Caco-2 (cell line): ENCODE measurements around the gene PDCD4. TPM values are rescaled to one million over a fixed set of nuclear protein-coding genes. Genes with fewer than 3 reads are reported as not detected.

Experiments used
- BruUV-seq: library from RNA; stranded (reverse); fragments of 400-500 nt; replicated peaks from 2 replicates; lab custom pipeline; 2021; lab: Mats Ljungman, UMichigan
- CTCF ChIA-PET: fragments of 300-600 bp; sonication (Branson Sonifier 250); formaldehyde crosslinking; loops from one replicate; lab custom pipeline; 2022; ENCODE audit warnings: antibody characterized with exemption; lab: Charles Lee
- POLR2A ChIA-PET: fragments of 300-600 bp; sonication (Branson Sonifier 250); formaldehyde crosslinking; loops from one replicate; lab custom pipeline; 2022; ENCODE audit warnings: antibody characterized with exemption; lab: Charles Lee
- DNase-seq, 2 experiments: peaks; one replicate each; pipeline versions ENCODE4 v3.0.0 to v3.0.0-alpha.2; 2020 to 2022
- H3K27me3 ChIP-seq: replicated peaks from 2 replicates; pipeline ENCODE4 v1.6.0; 2011; ENCODE audit warnings: low read length; ENCODE audit not compliant: control insufficient read depth, insufficient read depth
- H3K36me3 ChIP-seq: 2 replicates; pipeline ENCODE4 v1.5.1; 2011; ENCODE audit warnings: low read length; ENCODE audit not compliant: control insufficient read depth, insufficient read depth
- H3K4me1 ChIP-seq: fragments of 250-450 bp; sonication (Bioruptor Pico); 2 replicates; pipeline ENCODE4 v1.5.1; 2020; ENCODE audit warnings: mild to moderate bottlenecking
- H3K4me3 ChIP-seq: 2 replicates; pipeline ENCODE4 v1.5.1; 2011; ENCODE audit warnings: low read depth, mild to moderate bottlenecking, control low read depth, low read length
- H3K9me3 ChIP-seq: fragments of 250-450 bp; sonication (Bioruptor Pico); 2 replicates; pipeline ENCODE4 v1.5.1; 2020; ENCODE audit warnings: mild to moderate bottlenecking, moderate library complexity
- H3K27ac Mint-ChIP-seq: one replicate; pipeline ENCODE4 v1.8.0; 2022; ENCODE audit warnings: mixed read lengths; ENCODE audit not compliant: unreplicated experiment
- H3K27me3 Mint-ChIP-seq: one replicate; pipeline ENCODE4 v1.8.0; 2022; ENCODE audit warnings: mixed read lengths; ENCODE audit not compliant: insufficient read depth, unreplicated experiment
- H3K36me3 Mint-ChIP-seq: one replicate; pipeline ENCODE4 v1.8.0; 2022; ENCODE audit warnings: mild to moderate bottlenecking, mixed read lengths; ENCODE audit not compliant: insufficient read depth, unreplicated experiment
- H3K4me1 Mint-ChIP-seq: one replicate; pipeline ENCODE4 v1.8.0; 2022; ENCODE audit warnings: low read depth, mixed read lengths; ENCODE audit not compliant: unreplicated experiment
- H3K4me3 Mint-ChIP-seq: one replicate; pipeline ENCODE4 v1.8.0; 2022; ENCODE audit warnings: mild to moderate bottlenecking, moderate library complexity, mixed read lengths; ENCODE audit not compliant: unreplicated experiment
- H3K9me3 Mint-ChIP-seq: one replicate; pipeline ENCODE4 v1.8.0; 2022; ENCODE audit warnings: mixed read lengths; ENCODE audit not compliant: unreplicated experiment
- intact Hi-C: fragments of 100-400 bp; cut with micrococcal nuclease; formaldehyde crosslinking; loops from one replicate; pipeline ENCODE4 v1.10.0; 2022; ENCODE audit not compliant: unreplicated experiment
- total RNA-seq: library from RNA; stranded (reverse); gene quantifications from 2 replicates; pipeline ENCODE4 v1.2.3, GENCODE V29; 2022
- TF ChIP-seq, protein P1 (sequence below), 2 experiments: fragments of 200-600 bp in 1 of 2; IDR thresholded peaks; 1 replicate in 1 of 2; 2 replicates in 1 of 2; pipeline versions ENCODE4 v1.5.1 to v1.8.0; 2011 to 2022; ENCODE audit warnings: antibody characterized with exemption in 1 of 2, control low read depth in 1 of 2, inconsistent platforms in 1 of 2, low read depth in 1 of 2, low read length in 1 of 2, mild to moderate bottlenecking in 1 of 2, moderate library complexity in 1 of 2; ENCODE audit not compliant: insufficient read depth in 1 of 2, severe bottlenecking in 1 of 2, unreplicated experiment in 1 of 2

PDCD4 gene
- total RNA-seq, 1 experiment from 2014 or later: 66.1 TPM

DNA sequence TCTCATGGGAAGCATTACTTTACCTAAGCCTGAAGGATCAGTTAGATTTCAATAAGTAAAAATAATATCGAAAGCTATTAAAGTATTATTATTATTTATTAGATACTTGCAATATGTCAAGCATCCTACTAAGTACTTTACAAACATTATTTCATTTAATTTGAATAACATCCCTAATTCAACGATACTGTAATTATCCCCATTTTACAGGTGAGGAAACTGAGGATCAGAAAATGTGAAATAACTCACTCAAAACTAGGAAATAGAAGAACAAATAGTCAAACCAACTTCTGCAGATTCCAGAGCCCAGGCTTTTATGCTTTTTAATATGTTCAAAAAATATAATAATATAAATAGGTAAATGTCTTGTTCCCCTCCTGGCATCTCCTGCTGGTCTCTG, 10.3 kb upstream of the PDCD4 start:
- Histone ChIP-seq H3K4me1 (peaks cover 39% of the 10 kb centered on the region), H3K9me3 (no peaks in the 10 kb centered on the region), H3K27me3 (no peaks in the 10 kb centered on the region), H3K4me3 (no peak overlapping the region), H3K36me3 (no peaks in the 10 kb centered on the region)
- no peaks in the 10 kb centered on the region for H3K9me3 Mint-ChIP-seq
- POLR2A ChIA-PET: interaction anchor here (1.7 kb wide), 1 partner anchor 10 kb away, joined by 10 read pairs; the partner anchor contains the start of gene PDCD4
- no TSS peak for BruUV-seq
- peaks cover 11% of the 10 kb centered on the region for H3K36me3 Mint-ChIP-seq
- no peaks in the 10 kb centered on the region for H3K27me3 Mint-ChIP-seq
- no peak overlapping the region for H3K27ac Mint-ChIP-seq
- no peak overlapping the region for H3K4me3 Mint-ChIP-seq
- CTCF ChIA-PET: no interaction called here
- intact Hi-C loops: no loop called here
- H3K4me1 Mint-ChIP-seq: peaks cover 33% of the 10 kb centered on the region
- DNase-seq: no peak
- TF ChIP-seq, protein P1, sequence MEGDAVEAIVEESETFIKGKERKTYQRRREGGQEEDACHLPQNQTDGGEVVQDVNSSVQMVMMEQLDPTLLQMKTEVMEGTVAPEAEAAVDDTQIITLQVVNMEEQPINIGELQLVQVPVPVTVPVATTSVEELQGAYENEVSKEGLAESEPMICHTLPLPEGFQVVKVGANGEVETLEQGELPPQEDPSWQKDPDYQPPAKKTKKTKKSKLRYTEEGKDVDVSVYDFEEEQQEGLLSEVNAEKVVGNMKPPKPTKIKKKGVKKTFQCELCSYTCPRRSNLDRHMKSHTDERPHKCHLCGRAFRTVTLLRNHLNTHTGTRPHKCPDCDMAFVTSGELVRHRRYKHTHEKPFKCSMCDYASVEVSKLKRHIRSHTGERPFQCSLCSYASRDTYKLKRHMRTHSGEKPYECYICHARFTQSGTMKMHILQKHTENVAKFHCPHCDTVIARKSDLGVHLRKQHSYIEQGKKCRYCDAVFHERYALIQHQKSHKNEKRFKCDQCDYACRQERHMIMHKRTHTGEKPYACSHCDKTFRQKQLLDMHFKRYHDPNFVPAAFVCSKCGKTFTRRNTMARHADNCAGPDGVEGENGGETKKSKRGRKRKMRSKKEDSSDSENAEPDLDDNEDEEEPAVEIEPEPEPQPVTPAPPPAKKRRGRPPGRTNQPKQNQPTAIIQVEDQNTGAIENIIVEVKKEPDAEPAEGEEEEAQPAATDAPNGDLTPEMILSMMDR (IDR thresholded peaks at IDR 0.05; ENCODE audit: insufficient read depth in 1 of 2, low read depth in 1 of 2, low read length in 1 of 2, severe bottlenecking in 1 of 2, unreplicated experiment in 1 of 2): no peak

DNA sequence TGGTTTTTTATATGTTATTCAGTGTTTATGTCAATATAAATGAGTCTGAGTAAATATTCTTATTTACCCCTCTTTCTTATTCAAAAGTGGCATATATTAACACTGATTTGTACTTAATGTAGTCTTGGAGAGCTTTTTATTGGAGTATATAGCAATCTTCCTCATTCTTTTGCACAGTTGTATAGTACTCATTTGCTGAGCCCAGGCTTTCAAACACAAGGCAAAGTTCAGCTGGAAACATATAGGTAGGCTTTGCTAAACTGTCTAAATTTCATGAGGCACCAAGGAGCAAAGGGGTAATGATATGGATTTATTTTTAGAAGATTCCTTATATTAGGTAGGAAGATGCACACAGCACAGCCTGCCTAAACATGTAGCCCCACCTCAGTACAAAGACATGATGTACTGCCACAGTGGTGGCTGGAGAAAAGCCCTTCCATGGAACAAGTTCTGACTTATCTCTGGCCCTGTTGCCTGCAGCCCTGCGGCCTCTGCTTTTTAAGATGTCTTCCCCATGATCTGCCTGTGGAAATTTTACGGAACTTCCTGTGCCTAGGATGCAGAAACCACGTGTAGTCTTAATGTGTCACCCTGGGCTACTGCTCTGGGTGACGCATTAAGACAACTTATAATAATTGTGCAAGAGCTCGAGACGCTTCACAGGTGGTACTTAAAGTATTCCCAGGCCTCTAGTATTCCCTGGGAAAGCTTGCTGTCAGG, 9.6 kb upstream of the PDCD4 start:
- no peak overlapping the region for H3K27ac Mint-ChIP-seq
- intact Hi-C loops: no loop called here
- no peak for DNase-seq
- no peak overlapping the region for H3K4me3 Mint-ChIP-seq
- POLR2A ChIA-PET: interaction anchor here (1.7 kb wide), 1 partner anchor 9 kb away, joined by 10 read pairs; the partner anchor contains the start of gene PDCD4
- H3K27me3 Mint-ChIP-seq: no peaks in the 10 kb centered on the region
- CTCF ChIA-PET: no interaction called here
- no peaks in the 10 kb centered on the region for H3K36me3 ChIP-seq
- H3K4me1 ChIP-seq: peaks cover 38% of the 10 kb centered on the region
- no peaks in the 10 kb centered on the region for H3K9me3 Mint-ChIP-seq
- H3K4me3 ChIP-seq: no peak overlapping the region
- peaks cover 11% of the 10 kb centered on the region for H3K36me3 Mint-ChIP-seq
- H3K4me1 Mint-ChIP-seq: peaks cover 33% of the 10 kb centered on the region
- no TSS peak for BruUV-seq
- TF ChIP-seq, protein P1 (IDR thresholded peaks at IDR 0.05; ENCODE audit: insufficient read depth in 1 of 2, low read depth in 1 of 2, low read length in 1 of 2, severe bottlenecking in 1 of 2, unreplicated experiment in 1 of 2): no peak
- H3K9me3 ChIP-seq: no peaks in the 10 kb centered on the region
- H3K27me3 ChIP-seq: no peaks in the 10 kb centered on the region

DNA sequence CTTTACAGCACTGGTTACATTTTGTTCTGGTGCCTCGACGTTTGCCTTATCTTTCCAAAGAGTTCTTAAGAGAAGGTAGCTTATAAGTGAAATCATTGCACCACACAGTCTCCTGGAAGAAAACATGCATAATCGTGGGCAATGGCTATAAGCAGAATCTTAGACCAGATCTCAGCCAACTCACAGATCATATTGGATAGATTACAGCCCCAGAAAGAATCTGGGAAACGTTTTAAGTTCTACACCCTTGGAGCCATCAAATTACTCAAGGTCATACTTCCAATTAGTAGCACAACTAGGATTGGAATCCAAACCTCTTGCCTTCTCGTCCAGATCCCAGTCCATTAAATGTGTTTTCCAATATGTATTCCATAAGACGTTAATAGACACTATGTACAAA, 8.8 kb upstream of the PDCD4 start:
- POLR2A ChIA-PET: no interaction called here
- TF ChIP-seq, protein P1 (IDR thresholded peaks at IDR 0.05; ENCODE audit: insufficient read depth in 1 of 2, low read depth in 1 of 2, low read length in 1 of 2, severe bottlenecking in 1 of 2, unreplicated experiment in 1 of 2): no peak
- H3K4me3 Mint-ChIP-seq: no peak overlapping the region
- peaks cover 25% of the 10 kb centered on the region for H3K4me1 Mint-ChIP-seq
- Histone ChIP-seq H3K4me1 (peaks cover 29% of the 10 kb centered on the region), H3K9me3 (no peaks in the 10 kb centered on the region), H3K27me3 (no peaks in the 10 kb centered on the region), H3K36me3 (no peaks in the 10 kb centered on the region), H3K4me3 (no peak overlapping the region)
- DNase-seq: no peak
- CTCF ChIA-PET: no interaction called here
- H3K27me3 Mint-ChIP-seq: no peaks in the 10 kb centered on the region
- BruUV-seq: no TSS peak
- H3K36me3 Mint-ChIP-seq: peaks cover 6% of the 10 kb centered on the region
- intact Hi-C loops: no loop called here
- H3K9me3 Mint-ChIP-seq: no peaks in the 10 kb centered on the region
- H3K27ac Mint-ChIP-seq: no peak overlapping the region
